ENCODE data around the gene GTPBP1. TPM values are rescaled to one million over a fixed set of nuclear protein-coding genes. Genes with fewer than 3 reads are reported as not detected.

The GTPBP1 gene
- total RNA-seq, 1 donor from 2014 or later, result 43.3 TPM

- Mint-ChIP-seq H3K4me1 (ENCODE audit: low read depth) (peaks cover 78% of the 10 kb centered on the region), H3K27ac (ENCODE audit: unreplicated experiment) (no peak overlapping the region), H3K4me3 (ENCODE audit: unreplicated experiment) (no peak overlapping the region), H3K36me3 (ENCODE audit: low read depth) (peaks cover 8% of the 10 kb centered on the region), H3K9me3 (ENCODE audit: low read depth) (no peaks in the 10 kb centered on the region), H3K27me3 (ENCODE audit: low read depth) (no peaks in the 10 kb centered on the region)
- DNase-seq (ENCODE audit: low spot score), result no peak
- TF ChIP-seq CTCF (IDR thresholded peaks at IDR 0.05), result no peak
Observed at GRCh38 chr22:38715852-38716251, 10.1 kb downstream of the GTPBP1 start.

DNA sequence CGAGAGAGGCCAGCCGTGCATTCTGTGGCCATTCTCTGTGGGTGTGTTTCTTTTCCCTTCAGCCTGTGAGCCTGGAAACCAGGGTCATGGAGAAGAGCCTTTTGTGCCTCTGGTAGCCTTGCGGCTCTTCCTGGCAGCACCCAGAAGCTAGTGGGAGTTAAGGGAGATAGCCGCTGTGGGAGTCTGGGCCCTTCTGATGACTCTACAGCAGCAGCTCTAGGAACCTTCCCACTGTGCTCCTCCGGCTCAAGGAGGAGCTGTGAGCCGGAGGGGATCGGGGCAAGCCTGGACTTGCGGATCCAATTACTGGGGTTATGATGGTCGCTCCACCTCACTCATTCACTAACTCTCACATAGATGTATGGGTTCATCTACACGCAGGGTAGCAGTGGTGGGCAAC is 10.5 kb downstream of the GTPBP1 start:
- Mint-ChIP-seq H3K27ac (ENCODE audit: unreplicated experiment) (peak overlapping the region; percentile 27), H3K9me3 (ENCODE audit: low read depth) (no peaks in the 10 kb centered on the region), H3K36me3 (ENCODE audit: low read depth) (peaks cover 10% of the 10 kb centered on the region), H3K27me3 (ENCODE audit: low read depth) (no peaks in the 10 kb centered on the region), H3K4me1 (ENCODE audit: low read depth) (peaks cover 78% of the 10 kb centered on the region), H3K4me3 (ENCODE audit: unreplicated experiment) (no peak overlapping the region)
- TF ChIP-seq CTCF (IDR thresholded peaks at IDR 0.05), result no peak
- no peak for DNase-seq (ENCODE audit: low spot score)

DNA sequence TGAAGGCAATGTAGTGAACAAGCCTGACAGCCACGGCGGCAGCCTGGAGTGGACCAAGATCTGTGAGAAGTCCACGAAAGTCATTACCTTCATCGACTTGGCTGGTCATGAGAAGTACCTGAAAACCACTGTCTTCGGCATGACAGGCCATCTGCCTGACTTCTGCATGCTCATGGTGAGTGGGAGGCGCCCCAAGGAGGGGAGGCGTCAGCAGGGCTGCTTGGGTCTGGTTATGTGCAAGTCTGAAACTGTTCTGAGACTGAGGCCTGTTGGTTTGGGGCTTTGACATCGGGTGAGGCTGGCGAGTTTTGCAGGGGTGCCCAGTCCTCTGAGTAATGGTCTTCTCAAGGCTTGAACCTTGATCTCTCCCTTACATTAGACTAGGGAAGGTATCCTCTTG is 11.1 kb downstream of the GTPBP1 start:
- Mint-ChIP-seq H3K4me1 (ENCODE audit: low read depth) (peaks cover 79% of the 10 kb centered on the region), H3K27me3 (ENCODE audit: low read depth) (no peaks in the 10 kb centered on the region), H3K4me3 (ENCODE audit: unreplicated experiment) (no peak overlapping the region), H3K9me3 (ENCODE audit: low read depth) (no peaks in the 10 kb centered on the region), H3K27ac (ENCODE audit: unreplicated experiment) (peak overlapping the region; percentile 92), H3K36me3 (ENCODE audit: low read depth) (peaks cover 14% of the 10 kb centered on the region)
- no peak for TF ChIP-seq CTCF (IDR thresholded peaks at IDR 0.05)
- no peak for DNase-seq (ENCODE audit: low spot score)

DNA sequence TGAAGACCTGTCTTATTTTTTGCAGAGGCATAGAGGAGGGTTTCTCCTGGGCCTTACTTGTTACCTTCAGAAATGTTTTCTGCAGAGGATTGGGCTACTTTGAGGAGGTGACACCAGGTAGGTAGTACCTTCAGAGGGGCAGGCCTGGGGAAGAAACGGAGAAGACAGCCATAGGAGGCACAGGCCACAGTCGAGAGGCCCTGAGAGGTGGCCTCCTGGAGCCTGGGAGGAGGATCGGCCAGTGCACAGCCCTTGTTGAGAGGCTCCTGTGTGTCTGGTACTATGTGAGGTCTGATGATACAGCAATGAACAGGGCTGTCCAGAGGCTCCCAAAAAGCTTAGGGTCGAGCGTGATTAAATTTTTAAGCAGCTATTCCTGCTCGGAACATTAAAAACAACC is 11.5 kb downstream of the GTPBP1 start:
- no peaks in the 10 kb centered on the region for H3K9me3 Mint-ChIP-seq (ENCODE audit: low read depth)
- peaks cover 75% of the 10 kb centered on the region for H3K4me1 Mint-ChIP-seq (ENCODE audit: low read depth)
- TF ChIP-seq CTCF (IDR thresholded peaks at IDR 0.05), result no peak
- no peak overlapping the region for H3K4me3 Mint-ChIP-seq (ENCODE audit: unreplicated experiment)
- no peak for DNase-seq (ENCODE audit: low spot score)
- H3K36me3 Mint-ChIP-seq (ENCODE audit: low read depth), result peaks cover 14% of the 10 kb centered on the region
- no peaks in the 10 kb centered on the region for H3K27me3 Mint-ChIP-seq (ENCODE audit: low read depth)
- H3K27ac Mint-ChIP-seq (ENCODE audit: unreplicated experiment), result peak overlapping the region; percentile 92

GRCh38 chr22:38718414-38718813 is 12.7 kb downstream of the GTPBP1 start:
- peaks cover 63% of the 10 kb centered on the region for H3K4me1 Mint-ChIP-seq (ENCODE audit: low read depth)
- peak; percentile 81 for TF ChIP-seq CTCF (IDR thresholded peaks at IDR 0.05)
- no peaks in the 10 kb centered on the region for H3K27me3 Mint-ChIP-seq (ENCODE audit: low read depth)
- no peak overlapping the region for H3K4me3 Mint-ChIP-seq (ENCODE audit: unreplicated experiment)
- H3K27ac Mint-ChIP-seq (ENCODE audit: unreplicated experiment), result peak overlapping the region; percentile 92
- H3K36me3 Mint-ChIP-seq (ENCODE audit: low read depth), result peaks cover 20% of the 10 kb centered on the region
- no peak for DNase-seq (ENCODE audit: low spot score)
- no peaks in the 10 kb centered on the region for H3K9me3 Mint-ChIP-seq (ENCODE audit: low read depth)

Measured in chondrocyte (in vitro differentiated cells).